OCI-LY3 (cell line): ENCODE data around the gene CPEB1.
"Not testable (repeated sequence)": the region's sequence is repeated elsewhere in the genome, so short reads cannot be mapped to it uniquely, and the experiment has no call there.

Experiments
- CTCF ChIP-seq: fragments of 200-600, 300-600 bp; sonication (generic); IDR thresholded peaks from 2 replicates; pipeline ENCODE4 v1.5.1; 2014; ENCODE audit warnings: antibody characterized with exemption, low read length, low read depth
- EZH2phosphoT487 ChIP-seq: fragments of 200-600 bp; shearing (Covaris generic); IDR thresholded peaks from 2 replicates; pipeline ENCODE4 v1.6.1; 2018; ENCODE audit warnings: antibody characterized with exemption, mixed run types, low read depth

- not testable (repeated sequence) for TF ChIP-seq CTCF, EZH2phosphoT487
These were observed 112.0 kb downstream of the CPEB1 start for GRCh38 chr15:82535151-82535550.
